Panc1 (cell line): ENCODE measurements around the gene ZNF484.

Experiments used
- CTCF ChIP-seq: fragments of 450-650 bp; IDR thresholded peaks from 2 replicates; pipeline ENCODE4 v1.5.1; 2017; ENCODE audit warnings: mild to moderate bottlenecking
- POLR2AphosphoS5 ChIP-seq: IDR thresholded peaks from 2 replicates; pipeline ENCODE4 v1.6.1; 2012; ENCODE audit warnings: mild to moderate bottlenecking, low read depth, low read length, moderate library complexity
- REST ChIP-seq, 2 experiments: IDR thresholded peaks; 2 replicates each; pipeline ENCODE4 v1.6.1; 2011 to 2012; ENCODE audit warnings: low read depth in 2 of 2, control low read depth in 1 of 2, low read length in 1 of 2, mild to moderate bottlenecking in 1 of 2, moderate library complexity in 1 of 2; ENCODE audit not compliant: insufficient read depth in 1 of 2
- SIN3A ChIP-seq: IDR thresholded peaks from 2 replicates; pipeline ENCODE4 v1.6.1; 2012; ENCODE audit warnings: low read depth, mild to moderate bottlenecking, low read length, moderate library complexity, borderline replicate concordance; ENCODE audit not compliant: insufficient read depth
- TCF7L2 ChIP-seq: IDR thresholded peaks from 2 replicates; pipeline ENCODE4 v1.6.1; 2011; ENCODE audit warnings: mild to moderate bottlenecking, low read depth, low read length, inconsistent platforms

- TF ChIP-seq SIN3A (no peak), CTCF (no peak), POLR2AphosphoS5 (no peak), REST (IDR thresholded peaks at IDR 0.05; ENCODE audit: insufficient read depth in 1 of 2, low read depth in 2 of 2, low read length in 1 of 2) (no peak), TCF7L2 (no peak)
Observed at GRCh38 chr9:92804727-92805126, 73.1 kb downstream of the ZNF484 start.
